ENCODE results near the gene MBLAC1. TPM values are rescaled to one million over a fixed set of nuclear protein-coding genes. Genes with fewer than 3 reads are reported as not detected.

Gene MBLAC1
- total RNA-seq, 2 donors from 2014 or later, result 2.1 to 5.3 TPM

DNA sequence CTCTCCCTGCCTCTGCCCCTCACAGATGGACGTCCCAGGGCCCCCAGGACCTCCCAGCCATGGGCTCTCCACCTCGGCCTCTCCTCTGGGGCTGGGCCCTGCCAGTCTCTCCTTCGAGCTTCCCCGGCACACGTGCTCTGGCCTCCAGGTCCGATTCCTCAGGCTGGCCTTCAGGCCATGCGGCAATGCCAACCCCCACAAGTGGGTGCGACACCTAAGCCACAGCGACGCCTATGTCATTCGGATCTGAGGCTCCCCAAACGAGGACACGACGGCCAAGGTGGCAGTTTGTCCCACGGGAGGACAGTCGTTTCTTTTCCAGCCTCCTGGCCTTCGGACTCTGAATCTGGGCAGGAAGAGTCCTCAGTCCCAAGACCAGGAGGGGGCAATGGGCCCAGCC lies 20.1 kb upstream of the MBLAC1 start:
- 71 to 87% methylated on average over 11 to 17 of the region's 17 CpGs for WGBS, 2 donors
- ATAC-seq (no peak), DNase-seq (no peak)
- intact Hi-C loops (cut with DNase I), result no loop called here
- H3K9me3 ChIP-seq, result no peaks in the 10 kb centered on the region
- peaks cover 3 to 14% of the 10 kb centered on the region in 2 donors for H3K36me3 ChIP-seq (replicated peaks in 1 of 2; ENCODE audit: insufficient read depth in 1 of 2, low read depth in 2 of 2)
- H3K4me1 ChIP-seq, result peaks cover 9% of the 10 kb centered on the region
- H3K27ac ChIP-seq, result no peak overlapping the region
- TF ChIP-seq POLR2A (IDR thresholded peaks at IDR 0.05), result no peak
- TF ChIP-seq, protein P1, sequence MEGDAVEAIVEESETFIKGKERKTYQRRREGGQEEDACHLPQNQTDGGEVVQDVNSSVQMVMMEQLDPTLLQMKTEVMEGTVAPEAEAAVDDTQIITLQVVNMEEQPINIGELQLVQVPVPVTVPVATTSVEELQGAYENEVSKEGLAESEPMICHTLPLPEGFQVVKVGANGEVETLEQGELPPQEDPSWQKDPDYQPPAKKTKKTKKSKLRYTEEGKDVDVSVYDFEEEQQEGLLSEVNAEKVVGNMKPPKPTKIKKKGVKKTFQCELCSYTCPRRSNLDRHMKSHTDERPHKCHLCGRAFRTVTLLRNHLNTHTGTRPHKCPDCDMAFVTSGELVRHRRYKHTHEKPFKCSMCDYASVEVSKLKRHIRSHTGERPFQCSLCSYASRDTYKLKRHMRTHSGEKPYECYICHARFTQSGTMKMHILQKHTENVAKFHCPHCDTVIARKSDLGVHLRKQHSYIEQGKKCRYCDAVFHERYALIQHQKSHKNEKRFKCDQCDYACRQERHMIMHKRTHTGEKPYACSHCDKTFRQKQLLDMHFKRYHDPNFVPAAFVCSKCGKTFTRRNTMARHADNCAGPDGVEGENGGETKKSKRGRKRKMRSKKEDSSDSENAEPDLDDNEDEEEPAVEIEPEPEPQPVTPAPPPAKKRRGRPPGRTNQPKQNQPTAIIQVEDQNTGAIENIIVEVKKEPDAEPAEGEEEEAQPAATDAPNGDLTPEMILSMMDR (IDR thresholded peaks at IDR 0.05), result no peak
- H3K27me3 ChIP-seq, result no peaks in the 10 kb centered on the region
- no peak overlapping the region for H3K4me3 ChIP-seq

DNA sequence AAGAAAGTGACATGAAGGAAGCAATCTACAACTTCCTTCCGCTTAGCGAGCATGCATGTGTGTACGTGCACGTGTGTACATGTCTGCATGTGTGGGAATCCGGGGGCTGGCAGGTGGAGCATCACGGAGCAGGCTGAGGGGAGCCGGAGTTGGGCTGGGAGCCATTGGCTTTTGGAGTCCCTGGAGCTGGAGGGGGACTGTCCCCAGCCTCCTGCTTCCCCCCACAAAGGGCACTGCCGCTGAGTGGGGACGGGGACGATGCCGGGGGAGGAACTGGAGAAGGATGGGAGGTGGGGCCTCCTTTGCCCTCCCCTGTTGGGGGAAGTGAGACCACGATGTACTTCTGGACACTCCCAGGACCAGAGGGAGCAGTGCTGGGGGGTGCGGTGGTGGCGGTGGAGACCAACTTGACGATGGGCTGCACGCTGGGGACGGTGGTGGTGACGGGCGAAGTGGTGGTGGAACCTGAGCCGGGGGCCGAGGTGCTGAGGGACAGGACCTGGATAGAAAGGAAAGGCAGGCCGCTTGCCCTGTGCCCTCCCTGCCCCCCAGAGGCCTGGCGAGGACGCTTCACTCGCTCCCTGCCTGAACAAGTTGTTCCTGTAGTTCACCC lies 19.5 kb upstream of the MBLAC1 start:
- Histone ChIP-seq H3K9me3 (no peaks in the 10 kb centered on the region), H3K27ac (no peak overlapping the region), H3K4me1 (peaks cover 6% of the 10 kb centered on the region), H3K4me3 (no peak overlapping the region), H3K27me3 (no peaks in the 10 kb centered on the region), H3K36me3 (replicated peaks in 1 of 2; ENCODE audit: insufficient read depth in 1 of 2, low read depth in 2 of 2) (peaks cover 3 to 14% of the 10 kb centered on the region in 2 donors)
- no peak for ATAC-seq
- intact Hi-C loops (cut with DNase I), result no loop called here
- TF ChIP-seq, protein P1 (IDR thresholded peaks at IDR 0.05), result no peak
- TF ChIP-seq POLR2A (IDR thresholded peaks at IDR 0.05), result no peak
- DNase-seq, result no peak
- WGBS, 2 donors, result 85 to 89% methylated on average over 20 to 23 of the region's 25 CpGs

DNA sequence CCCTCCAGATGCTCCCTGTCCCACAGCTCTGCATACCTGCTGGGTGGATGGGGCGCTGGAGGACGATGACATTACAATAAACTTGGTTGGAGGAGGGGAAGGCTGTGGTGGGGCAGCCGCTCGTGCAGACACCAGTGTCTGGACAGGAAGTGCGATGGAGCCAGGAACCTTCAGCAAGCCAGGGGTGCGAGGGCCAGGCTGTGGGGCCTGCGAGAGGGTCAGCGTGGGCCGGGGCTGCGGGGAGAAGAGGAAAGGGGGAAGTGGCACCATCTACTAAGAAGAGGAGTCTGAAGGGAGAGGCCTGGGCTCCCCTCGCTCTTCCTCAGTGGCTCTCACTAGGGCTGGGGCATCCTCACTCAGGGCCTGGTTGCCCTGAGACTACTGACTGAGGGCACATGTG lies 18.9 kb upstream of the MBLAC1 start:
- Histone ChIP-seq H3K27ac (no peak overlapping the region), H3K4me3 (no peak overlapping the region), H3K4me1 (no peaks in the 10 kb centered on the region), H3K9me3 (no peaks in the 10 kb centered on the region), H3K27me3 (no peaks in the 10 kb centered on the region), H3K36me3 (replicated peaks in 1 of 2; ENCODE audit: insufficient read depth in 1 of 2, low read depth in 2 of 2) (peaks cover 3 to 16% of the 10 kb centered on the region in 2 donors)
- intact Hi-C loops (cut with DNase I), result no loop called here
- DNase-seq, result no peak
- TF ChIP-seq, protein P1 (IDR thresholded peaks at IDR 0.05), result no peak
- no peak for TF ChIP-seq POLR2A (IDR thresholded peaks at IDR 0.05)
- 78 to 81% methylated on average over 10 to 11 of the region's 11 CpGs for WGBS, 2 donors
- ATAC-seq, result no peak

DNA sequence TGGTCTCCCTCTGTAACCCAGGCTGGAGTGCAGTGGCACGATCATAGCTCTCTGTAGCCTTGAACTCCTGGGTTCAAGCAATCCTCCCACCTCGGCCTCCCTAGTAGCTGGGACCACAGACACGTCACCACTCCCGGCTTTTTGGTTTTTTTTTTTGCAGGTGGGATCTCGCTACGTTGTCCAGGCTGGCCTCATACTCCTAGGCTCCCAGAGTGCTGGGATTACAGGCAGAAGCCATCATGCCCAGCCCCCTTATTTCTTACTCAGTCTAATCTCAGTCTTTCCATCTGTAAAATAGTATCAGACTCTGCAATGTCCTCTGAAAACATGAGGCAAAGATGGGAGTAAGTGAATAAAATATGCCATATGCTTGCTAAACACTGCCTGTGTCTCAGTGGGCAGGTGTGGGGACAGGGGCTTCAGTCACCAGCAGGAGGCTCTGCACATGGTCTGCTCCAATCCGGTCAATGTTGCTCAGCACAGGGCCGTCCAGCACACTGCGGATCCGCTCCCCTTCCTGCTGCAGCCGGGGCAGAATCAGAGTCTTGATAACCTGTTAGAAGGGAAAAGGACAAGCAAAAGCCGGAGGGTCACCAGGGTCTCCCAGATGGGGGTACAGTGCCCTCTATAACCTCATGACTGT lies 17.1 kb upstream of the MBLAC1 start:
- H3K9me3 ChIP-seq, result no peaks in the 10 kb centered on the region
- 78 to 88% methylated on average over 12 of the region's 12 CpGs for WGBS, 2 donors
- no peaks in the 10 kb centered on the region for H3K27me3 ChIP-seq
- DNase-seq (no peak), ATAC-seq (no peak)
- H3K4me3 ChIP-seq, result no peak overlapping the region
- no peak overlapping the region for H3K27ac ChIP-seq
- intact Hi-C loops (cut with DNase I), result no loop called here
- H3K4me1 ChIP-seq, result no peaks in the 10 kb centered on the region
- TF ChIP-seq, protein P1 (IDR thresholded peaks at IDR 0.05), result no peak
- no peak for TF ChIP-seq POLR2A (IDR thresholded peaks at IDR 0.05)
- H3K36me3 ChIP-seq (replicated peaks in 1 of 2; ENCODE audit: insufficient read depth in 1 of 2, low read depth in 2 of 2), result peaks cover 3 to 12% of the 10 kb centered on the region in 2 donors

DNA sequence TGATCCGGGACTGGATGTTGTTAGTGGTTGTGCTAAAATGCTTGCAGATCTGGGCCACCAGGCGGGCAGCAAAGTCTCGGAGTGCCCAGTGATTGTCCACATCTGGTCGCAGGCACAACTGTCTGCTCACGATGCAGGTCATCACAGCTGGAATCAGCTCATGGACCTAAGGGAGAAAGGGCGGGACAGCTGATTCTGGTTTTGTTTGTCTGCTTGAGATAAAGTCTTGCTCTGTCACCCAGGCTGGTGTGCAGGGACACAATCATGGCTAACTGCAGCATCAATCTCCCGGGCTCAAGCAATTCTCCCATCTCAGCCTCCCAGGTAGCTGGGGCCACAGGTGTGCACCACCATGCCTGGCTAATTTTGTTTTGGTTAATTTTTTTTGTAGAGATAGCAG lies 15.6 kb upstream of the MBLAC1 start:
- TF ChIP-seq, protein P1 (IDR thresholded peaks at IDR 0.05), result no peak
- TF ChIP-seq POLR2A (IDR thresholded peaks at IDR 0.05), result no peak
- 92 to 96% methylated on average over 7 of the region's 7 CpGs for WGBS, 2 donors
- no peaks in the 10 kb centered on the region for H3K27me3 ChIP-seq
- H3K9me3 ChIP-seq, result no peaks in the 10 kb centered on the region
- no peak overlapping the region for H3K27ac ChIP-seq
- ATAC-seq (no peak), DNase-seq (no peak)
- intact Hi-C loops (cut with DNase I), result no loop called here
- H3K36me3 ChIP-seq (replicated peaks in 1 of 2; ENCODE audit: insufficient read depth in 1 of 2, low read depth in 2 of 2), result peaks cover 3 to 10% of the 10 kb centered on the region in 2 donors
- no peaks in the 10 kb centered on the region for H3K4me1 ChIP-seq
- no peak overlapping the region for H3K4me3 ChIP-seq
